ENCODE measurements around the gene TRMT1L.

DNA sequence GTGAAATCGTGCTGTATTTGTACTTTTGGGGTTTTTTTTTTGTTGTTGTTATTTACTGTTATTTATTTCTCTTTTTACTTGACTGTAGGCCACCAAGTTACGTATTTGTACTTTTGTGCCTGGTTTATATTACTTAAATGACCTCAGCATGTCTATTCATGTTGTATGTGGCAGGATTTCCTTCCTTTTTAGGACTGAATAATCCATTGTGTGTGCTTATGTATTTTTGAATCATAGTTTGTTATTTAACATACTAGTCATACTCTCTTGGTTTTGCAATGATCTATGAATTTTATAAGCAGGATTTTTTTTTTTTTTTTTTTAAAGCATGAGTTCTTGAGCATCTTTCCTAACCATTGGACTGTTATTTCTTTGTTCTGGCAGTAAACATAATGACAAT lies 60.2 kb downstream of the TRMT1L start:
- TF ChIP-seq CTCF (conservative IDR thresholded peaks at IDR 0.05), result no peak
- no peak for TF ChIP-seq ZFX (IDR thresholded peaks at IDR 0.05)

Data from C4-2B (cell line).